Caco-2 (cell line): ENCODE measurements around the gene KIF5B. TPM values are rescaled to one million over a fixed set of nuclear protein-coding genes. Genes with fewer than 3 reads are reported as not detected.
"Not testable (repeated sequence)": the region's sequence is repeated elsewhere in the genome, so short reads cannot be mapped to it uniquely, and the experiment has no call there.

Experiments
- BruUV-seq: library from RNA; stranded (reverse); fragments of 400-500 nt; replicated peaks from 2 replicates; lab custom pipeline; 2021; lab: Mats Ljungman, UMichigan
- CTCF ChIA-PET: fragments of 300-600 bp; sonication (Branson Sonifier 250); formaldehyde crosslinking; loops from one replicate; lab custom pipeline; 2022; ENCODE audit warnings: antibody characterized with exemption; lab: Charles Lee
- POLR2A ChIA-PET: fragments of 300-600 bp; sonication (Branson Sonifier 250); formaldehyde crosslinking; loops from one replicate; lab custom pipeline; 2022; ENCODE audit warnings: antibody characterized with exemption; lab: Charles Lee
- DNase-seq, 2 experiments: peaks; one replicate each; pipeline versions ENCODE4 v3.0.0 to v3.0.0-alpha.2; 2020 to 2022
- H3K27me3 ChIP-seq: replicated peaks from 2 replicates; pipeline ENCODE4 v1.6.0; 2011; ENCODE audit warnings: low read length; ENCODE audit not compliant: control insufficient read depth, insufficient read depth
- H3K36me3 ChIP-seq: 2 replicates; pipeline ENCODE4 v1.5.1; 2011; ENCODE audit warnings: low read length; ENCODE audit not compliant: control insufficient read depth, insufficient read depth
- H3K4me1 ChIP-seq: fragments of 250-450 bp; sonication (Bioruptor Pico); 2 replicates; pipeline ENCODE4 v1.5.1; 2020; ENCODE audit warnings: mild to moderate bottlenecking
- H3K4me3 ChIP-seq: 2 replicates; pipeline ENCODE4 v1.5.1; 2011; ENCODE audit warnings: low read depth, mild to moderate bottlenecking, control low read depth, low read length
- H3K9me3 ChIP-seq: fragments of 250-450 bp; sonication (Bioruptor Pico); 2 replicates; pipeline ENCODE4 v1.5.1; 2020; ENCODE audit warnings: mild to moderate bottlenecking, moderate library complexity
- H3K27ac Mint-ChIP-seq: one replicate; pipeline ENCODE4 v1.8.0; 2022; ENCODE audit warnings: mixed read lengths; ENCODE audit not compliant: unreplicated experiment
- H3K27me3 Mint-ChIP-seq: one replicate; pipeline ENCODE4 v1.8.0; 2022; ENCODE audit warnings: mixed read lengths; ENCODE audit not compliant: insufficient read depth, unreplicated experiment
- H3K36me3 Mint-ChIP-seq: one replicate; pipeline ENCODE4 v1.8.0; 2022; ENCODE audit warnings: mild to moderate bottlenecking, mixed read lengths; ENCODE audit not compliant: insufficient read depth, unreplicated experiment
- H3K4me1 Mint-ChIP-seq: one replicate; pipeline ENCODE4 v1.8.0; 2022; ENCODE audit warnings: low read depth, mixed read lengths; ENCODE audit not compliant: unreplicated experiment
- H3K4me3 Mint-ChIP-seq: one replicate; pipeline ENCODE4 v1.8.0; 2022; ENCODE audit warnings: mild to moderate bottlenecking, moderate library complexity, mixed read lengths; ENCODE audit not compliant: unreplicated experiment
- H3K9me3 Mint-ChIP-seq: one replicate; pipeline ENCODE4 v1.8.0; 2022; ENCODE audit warnings: mixed read lengths; ENCODE audit not compliant: unreplicated experiment
- intact Hi-C: fragments of 100-400 bp; cut with micrococcal nuclease; formaldehyde crosslinking; loops from one replicate; pipeline ENCODE4 v1.10.0; 2022; ENCODE audit not compliant: unreplicated experiment
- total RNA-seq: library from RNA; stranded (reverse); gene quantifications from 2 replicates; pipeline ENCODE4 v1.2.3, GENCODE V29; 2022
- TF ChIP-seq, protein P1 (sequence below), 2 experiments: fragments of 200-600 bp in 1 of 2; IDR thresholded peaks; 1 replicate in 1 of 2; 2 replicates in 1 of 2; pipeline versions ENCODE4 v1.5.1 to v1.8.0; 2011 to 2022; ENCODE audit warnings: antibody characterized with exemption in 1 of 2, control low read depth in 1 of 2, inconsistent platforms in 1 of 2, low read depth in 1 of 2, low read length in 1 of 2, mild to moderate bottlenecking in 1 of 2, moderate library complexity in 1 of 2; ENCODE audit not compliant: insufficient read depth in 1 of 2, severe bottlenecking in 1 of 2, unreplicated experiment in 1 of 2

The KIF5B gene
- total RNA-seq, 1 experiment from 2014 or later = 183 TPM

DNA sequence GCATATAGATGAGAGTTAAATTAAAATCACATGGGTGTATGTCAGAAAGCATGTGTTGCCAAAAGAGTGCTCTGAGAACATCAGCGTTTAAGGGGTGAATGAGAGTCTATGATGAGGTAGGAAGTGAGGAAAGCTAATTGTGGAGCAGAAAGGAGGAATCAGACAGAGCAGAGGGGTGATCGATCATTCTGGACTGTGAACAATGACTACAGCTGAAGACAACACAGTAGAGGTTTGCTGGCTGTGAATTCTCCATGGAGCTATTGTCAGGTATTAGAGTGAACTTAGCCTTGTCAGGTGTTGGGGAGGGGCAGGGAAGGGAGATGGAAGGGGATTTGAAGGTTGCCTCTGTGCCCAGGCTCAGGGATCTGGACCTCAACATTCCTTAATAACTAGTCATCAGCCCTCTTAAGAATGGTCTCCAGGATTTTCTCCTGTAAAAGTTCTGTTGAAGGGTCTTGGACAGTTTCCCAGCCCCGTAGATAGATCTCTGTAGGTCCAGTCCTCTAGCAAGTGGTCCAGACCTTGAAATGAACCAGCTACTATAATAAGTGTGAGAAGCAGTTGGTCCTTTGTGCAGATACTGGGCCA lies 57.1 kb downstream of the KIF5B start:
- H3K27me3 Mint-ChIP-seq = no peaks in the 10 kb centered on the region

DNA sequence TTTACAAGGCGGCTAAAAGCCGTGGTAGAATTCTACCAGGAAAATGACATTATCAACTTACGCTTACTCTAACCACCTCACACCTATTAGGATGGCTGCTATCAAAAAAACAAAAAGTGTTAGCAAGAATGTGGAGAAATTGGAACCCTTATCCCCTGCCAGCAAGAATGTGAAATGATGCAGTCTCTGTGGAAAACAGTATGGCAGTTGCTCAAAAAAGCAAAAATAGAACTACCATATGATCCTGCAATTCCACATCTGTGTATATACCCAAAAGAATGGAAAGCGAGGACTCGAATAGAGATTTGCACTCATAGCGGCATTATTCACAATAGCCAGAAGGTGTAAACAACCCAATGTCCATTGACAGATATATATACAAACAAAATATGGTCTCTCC lies 61.3 kb downstream of the KIF5B start:
- Histone ChIP-seq H3K4me1 (no peaks in the 10 kb centered on the region), H3K9me3 (no peaks in the 10 kb centered on the region), H3K4me3 (no peak overlapping the region), H3K36me3 (no peaks in the 10 kb centered on the region), H3K27me3 (no peaks in the 10 kb centered on the region)
- H3K36me3 Mint-ChIP-seq = peaks cover 10% of the 10 kb centered on the region
- no peak overlapping the region for H3K27ac Mint-ChIP-seq
- ChIA-PET POLR2A (no interaction called here), CTCF (no interaction called here)
- TF ChIP-seq, protein P1, sequence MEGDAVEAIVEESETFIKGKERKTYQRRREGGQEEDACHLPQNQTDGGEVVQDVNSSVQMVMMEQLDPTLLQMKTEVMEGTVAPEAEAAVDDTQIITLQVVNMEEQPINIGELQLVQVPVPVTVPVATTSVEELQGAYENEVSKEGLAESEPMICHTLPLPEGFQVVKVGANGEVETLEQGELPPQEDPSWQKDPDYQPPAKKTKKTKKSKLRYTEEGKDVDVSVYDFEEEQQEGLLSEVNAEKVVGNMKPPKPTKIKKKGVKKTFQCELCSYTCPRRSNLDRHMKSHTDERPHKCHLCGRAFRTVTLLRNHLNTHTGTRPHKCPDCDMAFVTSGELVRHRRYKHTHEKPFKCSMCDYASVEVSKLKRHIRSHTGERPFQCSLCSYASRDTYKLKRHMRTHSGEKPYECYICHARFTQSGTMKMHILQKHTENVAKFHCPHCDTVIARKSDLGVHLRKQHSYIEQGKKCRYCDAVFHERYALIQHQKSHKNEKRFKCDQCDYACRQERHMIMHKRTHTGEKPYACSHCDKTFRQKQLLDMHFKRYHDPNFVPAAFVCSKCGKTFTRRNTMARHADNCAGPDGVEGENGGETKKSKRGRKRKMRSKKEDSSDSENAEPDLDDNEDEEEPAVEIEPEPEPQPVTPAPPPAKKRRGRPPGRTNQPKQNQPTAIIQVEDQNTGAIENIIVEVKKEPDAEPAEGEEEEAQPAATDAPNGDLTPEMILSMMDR (IDR thresholded peaks at IDR 0.05; ENCODE audit: insufficient read depth in 1 of 2, low read depth in 1 of 2, low read length in 1 of 2, severe bottlenecking in 1 of 2, unreplicated experiment in 1 of 2) = no peak
- no peaks in the 10 kb centered on the region for H3K27me3 Mint-ChIP-seq
- H3K4me3 Mint-ChIP-seq = no peak overlapping the region
- intact Hi-C loops = no loop called here
- BruUV-seq = no TSS peak
- H3K9me3 Mint-ChIP-seq = no peaks in the 10 kb centered on the region
- no peaks in the 10 kb centered on the region for H3K4me1 Mint-ChIP-seq
- no peak for DNase-seq

More for the DNA sequence above, 57.1 kb downstream of the KIF5B start:
- Histone ChIP-seq H3K27me3 (no peaks in the 10 kb centered on the region), H3K9me3 (no peaks in the 10 kb centered on the region), H3K4me3 (no peak overlapping the region), H3K36me3 (no peaks in the 10 kb centered on the region), H3K4me1 (no peaks in the 10 kb centered on the region; the same call in 1 of the 2 replicates)
- H3K4me3 Mint-ChIP-seq = no peak overlapping the region
- TF ChIP-seq, protein P1 (IDR thresholded peaks at IDR 0.05; ENCODE audit: insufficient read depth in 1 of 2, low read depth in 1 of 2, low read length in 1 of 2, severe bottlenecking in 1 of 2, unreplicated experiment in 1 of 2) = no peak
- peaks cover 38% of the 10 kb centered on the region for H3K36me3 Mint-ChIP-seq
- peaks cover 14% of the 10 kb centered on the region for H3K4me1 Mint-ChIP-seq
- no TSS peak for BruUV-seq
- intact Hi-C loops = no loop called here
- DNase-seq = no peak
- POLR2A ChIA-PET = no interaction called here
- no peak overlapping the region for H3K27ac Mint-ChIP-seq
- CTCF ChIA-PET = interaction anchor here (0.6 kb wide), 1 partner anchor 354 kb away, joined by 6 read pairs; no protein-coding TSS in a partner anchor
- H3K9me3 Mint-ChIP-seq = no peaks in the 10 kb centered on the region

DNA sequence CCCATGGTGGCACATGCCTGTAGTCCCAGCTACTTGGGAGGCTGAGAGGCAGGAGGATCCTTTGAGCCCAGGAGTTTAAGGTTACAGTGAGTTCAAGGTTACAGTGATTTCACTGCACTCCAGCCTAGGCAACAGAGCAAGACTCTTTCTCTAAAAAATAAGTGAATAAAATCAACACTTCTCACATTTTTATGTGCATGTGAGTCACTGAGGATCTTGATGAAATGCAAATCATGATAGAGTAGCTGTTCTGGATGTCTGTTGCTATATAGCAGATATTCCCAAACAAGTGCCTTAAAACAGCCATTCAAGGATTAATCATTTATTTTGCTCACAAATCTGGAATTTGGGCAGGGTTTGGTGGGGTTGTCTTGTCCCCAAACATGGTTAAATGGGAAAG lies 65.3 kb downstream of the KIF5B start:
- intact Hi-C loops = no loop called here
- Histone ChIP-seq H3K27me3 (no peaks in the 10 kb centered on the region), H3K36me3 (no peaks in the 10 kb centered on the region), H3K9me3 (0 out of 2 replicates have a peak, but pooled peaks cover 3% of the 10 kb centered on the region), H3K4me1 (no peaks in the 10 kb centered on the region), H3K4me3 (no peak overlapping the region)
- Mint-ChIP-seq H3K27ac (no peak overlapping the region), H3K27me3 (no peaks in the 10 kb centered on the region), H3K4me1 (no peaks in the 10 kb centered on the region), H3K36me3 (no peaks in the 10 kb centered on the region), H3K9me3 (peaks cover 9% of the 10 kb centered on the region), H3K4me3 (no peak overlapping the region)
- TF ChIP-seq, protein P1 (IDR thresholded peaks at IDR 0.05; ENCODE audit: insufficient read depth in 1 of 2, low read depth in 1 of 2, low read length in 1 of 2, severe bottlenecking in 1 of 2, unreplicated experiment in 1 of 2) = no peak
- ChIA-PET POLR2A (no interaction called here), CTCF (no interaction called here)
- no peak for DNase-seq
- BruUV-seq = no TSS peak

DNA sequence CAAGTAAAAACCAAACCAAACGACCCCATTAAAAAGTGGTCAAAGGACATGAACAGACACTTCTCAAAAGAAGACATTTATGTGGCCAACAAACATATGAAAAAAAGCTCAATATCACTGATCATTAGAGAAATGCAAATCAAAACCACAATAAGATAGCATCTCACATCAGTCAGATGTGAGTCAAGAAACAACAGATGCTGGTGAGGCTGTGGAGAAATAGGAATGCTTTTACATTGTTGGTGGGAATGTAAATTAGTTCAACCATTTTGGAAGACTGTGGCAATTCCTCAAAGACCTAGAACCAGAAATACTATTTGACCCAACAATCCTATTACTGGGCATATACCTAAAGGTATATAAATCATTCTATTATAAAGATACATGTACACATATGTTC lies 68.4 kb downstream of the KIF5B start:
- H3K4me3 Mint-ChIP-seq, POLR2A ChIA-PET, H3K4me3 ChIP-seq, H3K9me3 Mint-ChIP-seq, H3K36me3 ChIP-seq, CTCF ChIA-PET, H3K27me3 ChIP-seq, BruUV-seq, H3K4me1 Mint-ChIP-seq, DNase-seq, intact Hi-C loops, H3K27me3 Mint-ChIP-seq, H3K9me3 ChIP-seq, H3K4me1 ChIP-seq, H3K27ac Mint-ChIP-seq, H3K36me3 Mint-ChIP-seq: not testable (repeated sequence)
